DOHH2 (cell line): ENCODE data around the gene AP2A1.

ENCODE experiments used
- EZH2phosphoT487 ChIP-seq: fragments of 200-600 bp; sonication (generic); IDR thresholded peaks from 2 replicates; pipeline ENCODE4 v1.6.1; 2017; ENCODE audit warnings: borderline replicate concordance, mild to moderate bottlenecking, antibody characterized with exemption, low read length, moderate library complexity, mixed read lengths
- TF ChIP-seq, protein P1 (sequence below): fragments of 200-600 bp; sonication (generic); IDR thresholded peaks from one replicate; pipeline ENCODE4 v1.5.1; 2014; ENCODE audit warnings: antibody characterized with exemption, mild to moderate bottlenecking, low read depth, low read length; ENCODE audit not compliant: poor library complexity, severe bottlenecking

- TF ChIP-seq, protein P1, sequence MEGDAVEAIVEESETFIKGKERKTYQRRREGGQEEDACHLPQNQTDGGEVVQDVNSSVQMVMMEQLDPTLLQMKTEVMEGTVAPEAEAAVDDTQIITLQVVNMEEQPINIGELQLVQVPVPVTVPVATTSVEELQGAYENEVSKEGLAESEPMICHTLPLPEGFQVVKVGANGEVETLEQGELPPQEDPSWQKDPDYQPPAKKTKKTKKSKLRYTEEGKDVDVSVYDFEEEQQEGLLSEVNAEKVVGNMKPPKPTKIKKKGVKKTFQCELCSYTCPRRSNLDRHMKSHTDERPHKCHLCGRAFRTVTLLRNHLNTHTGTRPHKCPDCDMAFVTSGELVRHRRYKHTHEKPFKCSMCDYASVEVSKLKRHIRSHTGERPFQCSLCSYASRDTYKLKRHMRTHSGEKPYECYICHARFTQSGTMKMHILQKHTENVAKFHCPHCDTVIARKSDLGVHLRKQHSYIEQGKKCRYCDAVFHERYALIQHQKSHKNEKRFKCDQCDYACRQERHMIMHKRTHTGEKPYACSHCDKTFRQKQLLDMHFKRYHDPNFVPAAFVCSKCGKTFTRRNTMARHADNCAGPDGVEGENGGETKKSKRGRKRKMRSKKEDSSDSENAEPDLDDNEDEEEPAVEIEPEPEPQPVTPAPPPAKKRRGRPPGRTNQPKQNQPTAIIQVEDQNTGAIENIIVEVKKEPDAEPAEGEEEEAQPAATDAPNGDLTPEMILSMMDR, result no peak
- TF ChIP-seq EZH2phosphoT487, result no peak
Observed at GRCh38 chr19:49855277-49855675, 88.5 kb downstream of the AP2A1 start.
